K562 (cell line): Measurements from ENCODE around the gene SMIM15. TPM values are rescaled to one million over a fixed set of nuclear protein-coding genes. Genes with fewer than 3 reads are reported as not detected.

Experiments used
- CCAR2 ChIP-seq: fragments of 200-400 bp; formaldehyde crosslinking; IDR thresholded peaks from 2 replicates; pipeline ENCODE4 v1.6.1; 2017; ENCODE audit warnings: mild to moderate bottlenecking, low read depth, low read length
- DPF2 ChIP-seq: fragments of 450-650 bp; IDR thresholded peaks from 2 replicates; pipeline ENCODE4 v1.6.1; 2016
- E2F6 ChIP-seq, 2 experiments: IDR thresholded peaks; 2 replicates each; pipeline ENCODE4 v1.6.1; 2011; ENCODE audit warnings: borderline replicate concordance in 1 of 2, control low read depth in 1 of 2, low read depth in 1 of 2, low read length in 1 of 2, mild to moderate bottlenecking in 1 of 2, mixed read lengths in 1 of 2, moderate library complexity in 1 of 2; ENCODE audit not compliant: insufficient read depth in 1 of 2, insufficient read length in 1 of 2, poor library complexity in 1 of 2, severe bottlenecking in 1 of 2; ENCODE audit errors: extremely low read depth in 1 of 2
- EP300 ChIP-seq: IDR thresholded peaks from 2 replicates; pipeline ENCODE4 v1.6.1; 2012; ENCODE audit warnings: low read length, improper control_type of control experiment
- ETV6 ChIP-seq, 3 experiments: fragments of 150-350 bp in 1 of 3; sonication (generic) in 1 of 3; formaldehyde crosslinking in 1 of 3; IDR thresholded peaks; 2 replicates each; pipeline versions ENCODE4 v1.6.1 to v1.8.0; 2014 to 2022; ENCODE audit warnings: borderline replicate concordance in 2 of 3, low read depth in 2 of 3, antibody characterized with exemption in 1 of 3, low read length in 1 of 3, mild to moderate bottlenecking in 1 of 3, missing genetic modification reagents in 1 of 3
- FOXO4 ChIP-seq: fragments of 450-650 bp; formaldehyde crosslinking; IDR thresholded peaks from 2 replicates; pipeline ENCODE4 v1.4.0; 2020; ENCODE audit warnings: mild to moderate bottlenecking, moderate library complexity
- KLF1 ChIP-seq: fragments of 450-650 bp; IDR thresholded peaks from 2 replicates; pipeline ENCODE4 v1.6.1; 2016; ENCODE audit warnings: missing genetic modification characterization, missing compliant biosample characterization
- NFE2L1 ChIP-seq: fragments of 450-650 bp; IDR thresholded peaks from 2 replicates; pipeline ENCODE4 v1.6.1; 2016; ENCODE audit warnings: missing genetic modification characterization, low read depth, mild to moderate bottlenecking, missing compliant biosample characterization, moderate library complexity, borderline replicate concordance
- PHF20 ChIP-seq: fragments of 450-650 bp; IDR thresholded peaks from 2 replicates; pipeline ENCODE4 v1.6.1; 2018; ENCODE audit not compliant: partially characterized antibody
- SIN3A ChIP-seq, 2 experiments: fragments of 150-350 bp in 1 of 2; IDR thresholded peaks; 2 replicates each; pipeline ENCODE4 v1.6.1; 2011 to 2016; ENCODE audit warnings: borderline replicate concordance in 2 of 2, low read depth in 2 of 2, low read length in 2 of 2, mild to moderate bottlenecking in 2 of 2, moderate library complexity in 2 of 2; ENCODE audit not compliant: control insufficient read depth in 1 of 2
- SMARCA4 ChIP-seq: fragments of 450-650 bp; IDR thresholded peaks from 2 replicates; pipeline ENCODE4 v1.6.1; 2016
- TAF1 ChIP-seq: IDR thresholded peaks from 2 replicates; pipeline ENCODE4 v1.6.1; 2011; ENCODE audit warnings: mild to moderate bottlenecking, low read length, moderate library complexity; ENCODE audit not compliant: insufficient read depth, control insufficient read depth, severe bottlenecking; ENCODE audit errors: extremely low read depth
- ZNF232 ChIP-seq: sonication (generic); formaldehyde crosslinking; IDR thresholded peaks from 2 replicates; pipeline ENCODE4 v1.8.0; 2022; ENCODE audit warnings: mild to moderate bottlenecking, missing genetic modification reagents
- ZNF280B ChIP-seq: fragments of 250-450 bp; sonication (Bioruptor Pico); IDR thresholded peaks from 2 replicates; pipeline ENCODE4 v1.5.1; 2021; ENCODE audit warnings: mild to moderate bottlenecking
- ZNF655 ChIP-seq: fragments of 250-450 bp; sonication (Bioruptor Pico); IDR thresholded peaks from 2 replicates; pipeline ENCODE4 v1.5.0; 2021
- ZNF707 ChIP-seq: fragments of 250-450 bp; sonication (Bioruptor Pico); conservative IDR thresholded peaks from 2 replicates; pipeline ENCODE4 v1.8.0; 2022; ENCODE audit warnings: inconsistent platforms, mild to moderate bottlenecking, moderate library complexity
- ZNF764 ChIP-seq: fragments of 250-450 bp; sonication (Bioruptor Pico); IDR thresholded peaks from 2 replicates; pipeline ENCODE4 v1.4.0; 2020; ENCODE audit warnings: low read depth, mild to moderate bottlenecking, moderate library complexity
- polyA plus RNA-seq, 8 experiments: library from polyadenylated mRNA; depleted of rRNA in 4 of 8; stranded (reverse) in 5 of 8; unstranded in 3 of 8; fragments of >200 nt; fragmentation: Nextera tagmentation in 2 of 8; fragmentation: Illumina TruSeq in 1 of 8; extraction: Ambion mirVana in 2 of 8; extraction: Trizol in 1 of 8; gene quantifications; 2 replicates each; pipeline versions ENCODE4 v1.2.1 to v1.2.3, GENCODE V29; 2011 to 2014; ENCODE audit warnings: inconsistent platforms in 1 of 8, missing spikeins in 1 of 8
- total RNA-seq, 7 experiments: library from RNA; depleted of rRNA in 6 of 7; stranded (reverse); fragments of >200 nt in 6 of 7; fragmentation: Illumina TruSeq in 2 of 7; extraction: Trizol in 2 of 7; gene quantifications; 2 replicates each; pipeline versions ENCODE4 v1.2.1 to v1.2.3, GENCODE V29; 2011 to 2021; ENCODE audit warnings: low replicate concordance in 1 of 7
- TF ChIP-seq, protein P1 (sequence below): IDR thresholded peaks from 2 replicates; pipeline ENCODE4 v1.6.1; 2016; ENCODE audit warnings: missing genetic modification characterization, missing compliant biosample characterization

SMIM15 gene
- total and polyA plus RNA-seq, 9 of the 15 experiments (the other 6 are each of a cell fraction or from before 2014, with no cell fraction given) = 16.6 to 124 (median 82.0) TPM

GRCh38 chr5:61162010-61162831, at the start of gene SMIM15 (continued):
- TF ChIP-seq ZNF280B (CRISPR knock-in tag) (no peak), DPF2 (no peak; the same call in 1 of the 2 replicates), ZNF232 (CRISPR knock-in tag) (0 out of 2 replicates have a peak, but pooled peaks have one; percentile 42), ZNF764 (CRISPR knock-in tag) (no peak), NFE2L1 (tag) (no peak), ZNF707 (CRISPR knock-in tag) (no peak), SMARCA4 (peak; percentile 56), KLF1 (tag) (0 out of 2 replicates have a peak, but pooled peaks have one; percentile 13), TAF1 (peak; percentile 85), E2F6 (IDR thresholded peaks at IDR 0.05; ENCODE audit: borderline replicate concordance in 1 of 2, extremely low read depth in 1 of 2, insufficient read depth in 1 of 2, insufficient read length in 1 of 2, low read depth in 1 of 2, low read length in 1 of 2, poor library complexity in 1 of 2, severe bottlenecking in 1 of 2) (peak; percentile 62 to 82), SIN3A (IDR thresholded peaks at IDR 0.05; ENCODE audit: borderline replicate concordance in 2 of 2, control insufficient read depth in 1 of 2, low read depth in 2 of 2, low read length in 2 of 2) (peak in 1 of 2 experiments; percentile 44; a peak in 1 of 4 replicates), PHF20 (peak; percentile 89), ETV6 (IDR thresholded peaks at IDR 0.05; ENCODE audit: borderline replicate concordance in 1 of 2, low read depth in 2 of 2, low read length in 1 of 2) (peak in 1 of 2 experiments; percentile 69; a peak in 1 of 4 replicates), ETV6 (CRISPR knock-in tag; IDR thresholded peaks at IDR 0.05; ENCODE audit: borderline replicate concordance) (0 out of 2 replicates have a peak, but pooled peaks have one; percentile 39), EP300 (0 out of 2 replicates have a peak, but pooled peaks have one; percentile 14), FOXO4 (CRISPR knock-in tag) (no peak), ZNF655 (CRISPR knock-in tag) (no peak), CCAR2 (no peak)
- TF ChIP-seq, protein P1, sequence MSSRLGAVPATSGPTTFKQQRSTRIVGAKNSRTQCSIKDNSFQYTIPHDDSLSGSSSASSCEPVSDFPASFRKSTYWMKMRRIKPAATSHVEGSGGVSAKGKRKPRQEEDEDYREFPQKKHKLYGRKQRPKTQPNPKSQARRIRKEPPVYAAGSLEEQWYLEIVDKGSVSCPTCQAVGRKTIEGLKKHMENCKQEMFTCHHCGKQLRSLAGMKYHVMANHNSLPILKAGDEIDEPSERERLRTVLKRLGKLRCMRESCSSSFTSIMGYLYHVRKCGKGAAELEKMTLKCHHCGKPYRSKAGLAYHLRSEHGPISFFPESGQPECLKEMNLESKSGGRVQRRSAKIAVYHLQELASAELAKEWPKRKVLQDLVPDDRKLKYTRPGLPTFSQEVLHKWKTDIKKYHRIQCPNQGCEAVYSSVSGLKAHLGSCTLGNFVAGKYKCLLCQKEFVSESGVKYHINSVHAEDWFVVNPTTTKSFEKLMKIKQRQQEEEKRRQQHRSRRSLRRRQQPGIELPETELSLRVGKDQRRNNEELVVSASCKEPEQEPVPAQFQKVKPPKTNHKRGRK = no peak
